Fibroblast of lung (primary cell): ENCODE data around the gene CASKIN2. TPM values are rescaled to one million over a fixed set of nuclear protein-coding genes. Genes with fewer than 3 reads are reported as not detected.

Source experiments
- DNase-seq, 2 donors: peaks; one replicate each; pipeline versions ENCODE4 v3.0.0 to v3.0.0-alpha.2; 2010; ENCODE audit warnings: low read depth in 2 of 2
- H2AFZ ChIP-seq: 2 replicates; pipeline ENCODE4 v1.5.1; 2012; ENCODE audit warnings: low read length, control low read depth, inconsistent platforms
- H3K27ac ChIP-seq: 2 replicates; pipeline ENCODE4 v1.5.1; 2011; ENCODE audit warnings: low read length, control low read depth; ENCODE audit not compliant: insufficient read depth
- H3K27me3 ChIP-seq: 2 replicates; pipeline ENCODE4 v1.5.1; 2011; ENCODE audit warnings: mild to moderate bottlenecking, low read length; ENCODE audit not compliant: control insufficient read depth, insufficient read depth
- H3K36me3 ChIP-seq: 2 replicates; pipeline ENCODE4 v1.5.1; 2011; ENCODE audit warnings: low read length; ENCODE audit not compliant: control insufficient read depth, insufficient read depth
- H3K4me1 ChIP-seq: 2 replicates; pipeline ENCODE4 v1.5.1; 2011; ENCODE audit warnings: low read length; ENCODE audit not compliant: control insufficient read depth, insufficient read depth; ENCODE audit errors: extremely low read depth
- H3K4me2 ChIP-seq: 2 replicates; pipeline ENCODE4 v1.5.1; 2011; ENCODE audit warnings: low read length, control low read depth; ENCODE audit not compliant: insufficient read depth; ENCODE audit errors: extremely low read depth
- H3K4me3 ChIP-seq, 4 experiments: fragments of 200-600 bp in 1 of 4; sonication (generic) in 1 of 4; replicated peaks in 1 of 4; 2 replicates each; pipeline ENCODE4 v1.5.1; 2011 to 2016; ENCODE audit warnings: low read length in 4 of 4, low read depth in 3 of 4, mild to moderate bottlenecking in 3 of 4, control low read depth in 2 of 4, inconsistent platforms in 1 of 4, mixed read lengths in 1 of 4; ENCODE audit not compliant: insufficient read depth in 1 of 4; ENCODE audit errors: control extremely low read depth in 1 of 4
- H3K79me2 ChIP-seq: 2 replicates; pipeline ENCODE4 v1.5.1; 2012; ENCODE audit warnings: mild to moderate bottlenecking, low read length, inconsistent platforms; ENCODE audit not compliant: control insufficient read depth, insufficient read depth
- H3K9ac ChIP-seq: 2 replicates; pipeline ENCODE4 v1.5.1; 2011; ENCODE audit warnings: mild to moderate bottlenecking, low read length, control low read depth; ENCODE audit not compliant: insufficient read depth
- H3K9me3 ChIP-seq: 2 replicates; pipeline ENCODE4 v1.5.1; 2012; ENCODE audit warnings: low read depth, low read length; ENCODE audit not compliant: control insufficient read depth, insufficient read depth
- H4K20me1 ChIP-seq: 2 replicates; pipeline ENCODE4 v1.5.1; 2011; ENCODE audit warnings: low read length; ENCODE audit not compliant: control insufficient read depth, insufficient read depth; ENCODE audit errors: extremely low read depth
- EZH2 ChIP-seq: IDR thresholded peaks from 2 replicates; pipeline ENCODE4 v1.5.1; 2012; ENCODE audit warnings: low read length, control low read depth, mild to moderate bottlenecking; ENCODE audit errors: missing control alignments
- polyA plus RNA-seq, 2 donors: library from polyadenylated mRNA; depleted of rRNA in 1 of 2; stranded (reverse) in 1 of 2; unstranded in 1 of 2; fragments of >200 nt; gene quantifications; 2 replicates each; pipeline ENCODE4 v1.2.1, GENCODE V29; 2011 to 2012; ENCODE audit warnings: missing spikeins in 1 of 2
- total RNA-seq: library from RNA; depleted of rRNA; stranded (reverse); fragments of >200 nt; gene quantifications from 2 replicates; pipeline ENCODE4 v1.2.1, GENCODE V29; 2014
- TF ChIP-seq, protein P1 (sequence below), 2 donors: IDR thresholded peaks in 1 of 2; conservative IDR thresholded peaks in 1 of 2; 1 replicate in 1 of 2; 2 replicates in 1 of 2; pipeline ENCODE4 v1.5.1; 2011 to 2012; ENCODE audit warnings: low read length in 2 of 2, control low read depth in 1 of 2, inconsistent platforms in 1 of 2, low read depth in 1 of 2, mild to moderate bottlenecking in 1 of 2

The CASKIN2 gene
- total and polyA plus RNA-seq, 2 donors (not counting 1 experiment from before 2014, with no cell fraction given) = 3.4 to 8.3 TPM

DNA sequence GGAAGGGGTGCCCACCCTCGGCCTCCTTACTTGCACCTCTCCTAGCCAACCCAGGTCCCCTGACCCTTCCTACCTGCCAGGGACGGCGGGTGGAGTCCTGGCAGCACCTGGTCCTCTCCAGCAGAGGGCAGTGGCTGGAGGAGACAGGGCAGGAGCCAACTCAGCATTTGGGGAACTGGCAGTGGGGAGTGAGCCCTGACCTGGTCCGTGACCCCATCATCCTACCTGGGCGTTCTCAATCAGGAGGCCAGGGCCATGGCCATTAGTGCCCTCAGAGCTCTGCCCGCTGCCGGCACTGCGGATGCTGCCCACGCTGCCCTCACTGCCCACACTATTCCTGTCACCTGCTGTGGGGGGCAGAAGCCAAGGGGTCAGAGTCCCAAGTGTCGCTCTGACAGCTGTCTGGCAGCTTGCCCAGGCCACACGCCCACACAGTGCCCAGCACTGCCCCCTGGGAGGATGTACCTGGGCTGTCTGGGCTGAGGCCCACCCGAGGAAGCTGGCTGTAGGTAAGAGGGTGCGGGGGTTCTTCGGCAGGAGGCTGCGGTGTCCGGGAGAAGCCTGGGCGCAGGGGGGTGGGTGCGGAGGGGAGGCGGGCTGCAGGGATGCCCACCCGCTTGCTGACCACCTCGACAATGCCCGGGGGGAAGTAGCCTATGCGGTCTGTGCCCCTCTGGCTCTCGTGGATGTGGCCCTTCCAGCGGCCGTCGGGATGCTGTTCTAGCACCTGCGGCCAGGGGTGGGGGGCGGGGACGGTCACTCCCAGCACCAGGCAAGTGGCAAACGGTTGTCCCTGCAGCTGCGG is 10.8 kb downstream of the CASKIN2 start:
- no peaks in the 10 kb centered on the region for H4K20me1 ChIP-seq
- no peak overlapping the region for H3K9ac ChIP-seq
- H3K27ac ChIP-seq = no peak overlapping the region
- peaks cover 13% of the 10 kb centered on the region for H3K36me3 ChIP-seq
- H3K27me3 ChIP-seq = no peaks in the 10 kb centered on the region
- TF ChIP-seq, protein P1, sequence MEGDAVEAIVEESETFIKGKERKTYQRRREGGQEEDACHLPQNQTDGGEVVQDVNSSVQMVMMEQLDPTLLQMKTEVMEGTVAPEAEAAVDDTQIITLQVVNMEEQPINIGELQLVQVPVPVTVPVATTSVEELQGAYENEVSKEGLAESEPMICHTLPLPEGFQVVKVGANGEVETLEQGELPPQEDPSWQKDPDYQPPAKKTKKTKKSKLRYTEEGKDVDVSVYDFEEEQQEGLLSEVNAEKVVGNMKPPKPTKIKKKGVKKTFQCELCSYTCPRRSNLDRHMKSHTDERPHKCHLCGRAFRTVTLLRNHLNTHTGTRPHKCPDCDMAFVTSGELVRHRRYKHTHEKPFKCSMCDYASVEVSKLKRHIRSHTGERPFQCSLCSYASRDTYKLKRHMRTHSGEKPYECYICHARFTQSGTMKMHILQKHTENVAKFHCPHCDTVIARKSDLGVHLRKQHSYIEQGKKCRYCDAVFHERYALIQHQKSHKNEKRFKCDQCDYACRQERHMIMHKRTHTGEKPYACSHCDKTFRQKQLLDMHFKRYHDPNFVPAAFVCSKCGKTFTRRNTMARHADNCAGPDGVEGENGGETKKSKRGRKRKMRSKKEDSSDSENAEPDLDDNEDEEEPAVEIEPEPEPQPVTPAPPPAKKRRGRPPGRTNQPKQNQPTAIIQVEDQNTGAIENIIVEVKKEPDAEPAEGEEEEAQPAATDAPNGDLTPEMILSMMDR (conservative IDR thresholded peaks at IDR 0.05 in 1 of 2, IDR thresholded peaks at IDR 0.05 in 1 of 2; ENCODE audit: low read depth in 1 of 2, low read length in 2 of 2) = peak; percentile 36 to 53
- TF ChIP-seq EZH2 = no peak
- H3K4me1 ChIP-seq = no peaks in the 10 kb centered on the region
- DNase-seq = no peak
- no peak overlapping the region for H3K4me2 ChIP-seq
- H3K79me2 ChIP-seq = no peaks in the 10 kb centered on the region
- H2AFZ ChIP-seq = no peak overlapping the region
- no peaks in the 10 kb centered on the region for H3K9me3 ChIP-seq
- no peak overlapping the region for H3K4me3 ChIP-seq

- no peaks in the 10 kb centered on the region for H4K20me1 ChIP-seq
- no peak overlapping the region for H3K4me3 ChIP-seq
- no peaks in the 10 kb centered on the region for H3K27me3 ChIP-seq
- no peaks in the 10 kb centered on the region for H3K9me3 ChIP-seq
- H3K27ac ChIP-seq = no peak overlapping the region
- no peaks in the 10 kb centered on the region for H3K4me1 ChIP-seq
- H3K4me2 ChIP-seq = no peak overlapping the region
- no peak overlapping the region for H2AFZ ChIP-seq
- TF ChIP-seq, protein P1 (conservative IDR thresholded peaks at IDR 0.05 in 1 of 2, IDR thresholded peaks at IDR 0.05 in 1 of 2; ENCODE audit: low read depth in 1 of 2, low read length in 2 of 2) = no peak
- no peak for TF ChIP-seq EZH2
- no peak overlapping the region for H3K9ac ChIP-seq
- no peaks in the 10 kb centered on the region for H3K79me2 ChIP-seq
- peaks cover 14% of the 10 kb centered on the region for H3K36me3 ChIP-seq
- no peak for DNase-seq
Observed at GRCh38 chr17:75503976-75504346, 11.4 kb downstream of the CASKIN2 start.

DNA sequence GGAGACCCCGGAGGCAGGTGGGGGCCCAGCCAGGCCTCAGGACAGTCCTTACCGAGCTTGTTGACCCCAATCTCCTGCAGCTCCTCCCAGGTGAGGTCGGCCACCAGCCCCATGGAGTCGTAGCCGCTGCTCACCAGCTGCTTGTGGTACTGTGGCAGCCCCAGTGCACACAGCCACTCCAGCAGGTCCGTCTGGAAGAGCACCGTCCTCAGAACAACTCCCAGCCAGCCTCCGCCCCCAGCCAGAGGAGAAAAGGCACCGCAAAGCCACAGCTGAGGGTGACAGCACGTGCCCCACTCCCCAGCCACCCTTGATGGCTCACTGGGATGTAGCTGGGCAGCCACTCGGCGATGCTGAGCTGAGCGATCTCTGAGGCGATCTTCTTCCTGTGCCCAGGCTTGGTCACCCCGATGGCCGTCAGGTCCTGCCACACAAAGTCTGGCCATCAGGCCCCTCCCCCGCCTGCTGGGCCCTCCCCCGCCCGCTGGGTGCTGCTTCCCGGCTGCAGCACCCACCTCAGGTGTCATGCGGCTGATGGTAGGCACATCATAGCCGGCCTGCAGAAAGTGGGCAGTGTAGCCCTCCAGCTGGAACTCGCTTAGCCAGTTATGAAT is 11.9 kb downstream of the CASKIN2 start:
- Histone ChIP-seq H3K4me2 (no peak overlapping the region), H3K79me2 (no peaks in the 10 kb centered on the region), H4K20me1 (no peaks in the 10 kb centered on the region), H2AFZ (no peak overlapping the region), H3K36me3 (peaks cover 15% of the 10 kb centered on the region), H3K4me3 (no peak overlapping the region), H3K27me3 (no peaks in the 10 kb centered on the region), H3K4me1 (no peaks in the 10 kb centered on the region), H3K9me3 (no peaks in the 10 kb centered on the region), H3K27ac (no peak overlapping the region), H3K9ac (no peak overlapping the region)
- TF ChIP-seq, protein P1 (conservative IDR thresholded peaks at IDR 0.05 in 1 of 2, IDR thresholded peaks at IDR 0.05 in 1 of 2; ENCODE audit: low read depth in 1 of 2, low read length in 2 of 2) = no peak
- TF ChIP-seq EZH2 = no peak
- no peak for DNase-seq
